HAP-1 (cell line): ENCODE data around the gene ADCY2.

Experiments used
- DNase-seq, 2 experiments: peaks; one replicate each; pipeline ENCODE4 v3.0.0-alpha.2; 2016 to 2020; ENCODE audit warnings: low spot score in 2 of 2
- H3K27me3 ChIP-seq: fragments of 250-450 bp; sonication (Bioruptor Pico); 2 replicates; pipeline ENCODE4 v1.5.1; 2020; ENCODE audit warnings: low read depth, mild to moderate bottlenecking, moderate library complexity
- H3K36me3 ChIP-seq: fragments of 250-450 bp; sonication (Bioruptor Pico); replicated peaks from 2 replicates; pipeline ENCODE4 v1.5.1; 2020; ENCODE audit warnings: mild to moderate bottlenecking
- H3K4me1 ChIP-seq: fragments of 250-450 bp; sonication (Bioruptor Pico); 2 replicates; pipeline ENCODE4 v1.5.1; 2020; ENCODE audit warnings: mild to moderate bottlenecking
- H3K4me3 ChIP-seq: fragments of 250-450 bp; sonication (Bioruptor Pico); 2 replicates; pipeline ENCODE4 v1.5.1; 2020; ENCODE audit warnings: mild to moderate bottlenecking, moderate library complexity
- H3K9me3 ChIP-seq: fragments of 250-450 bp; sonication (Bioruptor Pico); 2 replicates; pipeline ENCODE4 v1.5.1; 2020; ENCODE audit warnings: mild to moderate bottlenecking, moderate library complexity
- in situ Hi-C: fragments of 300-500 bp; cut with MboI; formaldehyde crosslinking; loops from 3 replicates; pipeline ENCODE4 v1.14.3; 2020; ENCODE audit warnings: low sequenced_read_pairs, inconsistent platforms, mixed read lengths

ADCY2 gene

DNA sequence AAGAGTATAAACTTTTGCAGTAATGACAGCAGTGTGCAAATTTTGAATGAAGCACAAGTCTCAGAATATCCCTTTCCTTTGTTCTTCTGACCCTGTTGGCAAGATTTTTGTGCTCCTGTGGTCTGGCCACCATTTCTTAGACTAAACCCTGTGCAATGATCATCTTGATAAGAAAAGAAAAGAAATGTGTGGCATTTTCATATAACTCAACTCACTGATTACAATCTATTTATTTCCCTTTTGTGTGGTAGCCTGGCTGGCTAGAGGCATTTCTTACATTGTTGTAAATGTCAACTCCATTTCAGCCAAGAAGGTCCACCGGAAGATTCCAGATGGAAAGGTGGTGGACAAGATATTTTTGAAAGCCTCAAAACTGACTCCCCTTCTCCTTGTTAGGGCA is 41.9 kb downstream of the ADCY2 start:
- Histone ChIP-seq H3K4me1 (no peaks in the 10 kb centered on the region), H3K9me3 (no peaks in the 10 kb centered on the region; the same call in 1 of the 2 replicates), H3K36me3 (no peaks in the 10 kb centered on the region), H3K27me3 (no peaks in the 10 kb centered on the region), H3K4me3 (no peak overlapping the region)
- in situ Hi-C loops = no loop called here
- DNase-seq = no peak

DNA sequence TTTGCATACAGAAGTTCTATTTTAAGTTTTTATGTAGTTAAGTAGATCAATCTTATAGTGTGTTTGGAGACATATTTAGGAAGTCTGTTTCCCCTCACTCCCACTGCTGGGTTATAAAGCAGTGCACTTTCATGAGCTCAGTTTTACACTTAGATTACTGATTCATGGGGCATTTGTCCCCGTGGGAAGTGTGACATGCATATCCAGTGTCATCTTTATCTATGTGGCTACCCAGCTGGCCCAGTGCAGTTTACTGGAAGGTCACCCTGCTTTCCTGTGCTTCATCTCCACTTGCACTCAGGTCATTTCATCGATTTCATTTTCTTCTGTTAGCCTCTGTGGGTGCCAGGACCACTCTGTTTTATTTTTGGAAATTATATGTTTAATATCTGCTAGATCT is 49.1 kb downstream of the ADCY2 start:
- Histone ChIP-seq H3K4me1 (no peaks in the 10 kb centered on the region), H3K9me3 (no peaks in the 10 kb centered on the region), H3K4me3 (no peak overlapping the region), H3K36me3 (no peaks in the 10 kb centered on the region), H3K27me3 (no peaks in the 10 kb centered on the region)
- DNase-seq = no peak
- in situ Hi-C loops = no loop called here

DNA sequence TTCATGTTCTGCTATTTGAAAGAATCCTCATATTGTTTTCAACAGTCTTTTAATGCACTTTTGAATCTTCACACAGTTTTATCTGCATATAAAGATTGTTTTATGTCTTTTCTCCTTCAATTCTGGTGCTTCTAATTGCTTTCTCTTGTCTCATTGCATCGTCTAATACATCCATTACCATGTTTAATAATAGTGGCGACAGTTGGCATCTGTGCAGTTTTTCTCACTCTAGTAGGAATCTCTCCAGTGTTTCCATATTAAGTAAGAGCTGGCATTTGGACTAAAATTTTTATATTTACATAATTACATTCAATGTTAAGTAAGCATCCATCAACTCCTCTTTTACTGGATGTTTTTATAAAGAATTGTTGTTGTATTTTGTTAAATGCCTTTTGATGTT is 49.9 kb downstream of the ADCY2 start:
- no peak overlapping the region for H3K4me3 ChIP-seq
- no peak for DNase-seq
- no peaks in the 10 kb centered on the region for H3K27me3 ChIP-seq
- no peaks in the 10 kb centered on the region for H3K9me3 ChIP-seq
- no peaks in the 10 kb centered on the region for H3K36me3 ChIP-seq
- H3K4me1 ChIP-seq = no peaks in the 10 kb centered on the region
- in situ Hi-C loops = no loop called here

DNA sequence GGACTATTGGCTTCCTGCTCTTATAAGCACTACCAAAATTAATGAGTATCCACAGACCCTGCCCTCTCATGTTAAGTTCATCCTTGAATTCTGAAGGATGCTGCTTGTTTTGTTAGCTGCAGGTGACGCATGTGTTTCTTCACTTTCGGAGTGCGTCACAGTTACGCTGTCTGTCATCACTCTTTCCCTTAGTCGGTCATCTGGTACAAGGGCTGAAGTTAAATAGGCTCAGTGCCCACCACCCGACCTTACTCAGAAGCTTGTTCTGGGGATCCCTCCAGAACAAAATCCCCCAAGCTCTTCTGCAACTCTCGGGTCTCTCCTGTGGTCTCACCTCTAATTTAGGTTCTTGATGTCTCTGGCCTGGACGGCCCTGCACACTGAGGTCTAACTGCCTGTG is 51.0 kb downstream of the ADCY2 start:
- Histone ChIP-seq H3K27me3 (no peaks in the 10 kb centered on the region), H3K36me3 (no peaks in the 10 kb centered on the region), H3K4me3 (no peak overlapping the region), H3K4me1 (no peaks in the 10 kb centered on the region), H3K9me3 (no peaks in the 10 kb centered on the region)
- no peak for DNase-seq
- in situ Hi-C loops = no loop called here

DNA sequence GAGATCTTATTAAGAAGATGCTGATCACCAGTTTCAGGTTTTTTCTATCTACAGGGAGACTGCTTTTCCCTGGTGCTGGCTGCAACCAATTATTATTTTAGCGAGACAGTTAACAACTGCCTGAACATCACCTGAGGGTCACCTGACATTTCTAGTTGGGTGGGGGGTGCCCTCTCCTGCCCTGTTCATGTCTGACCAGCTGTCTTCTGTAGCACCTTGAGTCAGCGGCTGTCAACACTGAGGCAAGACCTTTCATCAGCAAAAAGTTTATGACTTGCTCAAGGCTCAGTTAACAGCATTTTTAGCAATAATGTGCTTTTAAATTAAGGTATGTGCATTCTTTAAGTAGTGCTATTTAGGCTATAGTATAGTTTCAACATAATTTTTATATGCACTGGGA is 58.0 kb downstream of the ADCY2 start:
- Histone ChIP-seq H3K27me3 (no peaks in the 10 kb centered on the region), H3K36me3 (no peaks in the 10 kb centered on the region), H3K9me3 (no peaks in the 10 kb centered on the region), H3K4me3 (no peak overlapping the region), H3K4me1 (no peaks in the 10 kb centered on the region)
- DNase-seq = no peak
- in situ Hi-C loops = no loop called here

DNA sequence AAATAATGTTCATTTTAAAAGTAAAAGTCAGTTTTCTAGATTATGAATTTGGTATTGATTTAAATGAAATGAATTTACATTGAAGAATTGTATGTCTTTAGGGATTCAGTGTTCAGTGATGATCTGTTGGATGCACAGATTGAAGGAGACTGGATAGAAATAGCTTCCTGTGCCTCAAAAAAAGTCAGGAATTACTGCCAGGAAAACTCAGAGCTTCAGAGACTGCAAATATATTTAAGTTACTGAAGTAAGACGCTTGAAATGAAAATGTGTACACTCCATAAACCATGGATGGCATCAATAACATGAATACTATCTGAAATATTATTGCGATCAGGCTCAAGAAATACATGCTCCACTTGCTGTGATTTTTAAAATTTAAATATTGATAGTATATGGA is 60.3 kb downstream of the ADCY2 start:
- in situ Hi-C loops = no loop called here
- no peak overlapping the region for H3K4me3 ChIP-seq
- no peaks in the 10 kb centered on the region for H3K9me3 ChIP-seq
- no peaks in the 10 kb centered on the region for H3K36me3 ChIP-seq
- no peak for DNase-seq
- H3K27me3 ChIP-seq = no peaks in the 10 kb centered on the region
- no peaks in the 10 kb centered on the region for H3K4me1 ChIP-seq

DNA sequence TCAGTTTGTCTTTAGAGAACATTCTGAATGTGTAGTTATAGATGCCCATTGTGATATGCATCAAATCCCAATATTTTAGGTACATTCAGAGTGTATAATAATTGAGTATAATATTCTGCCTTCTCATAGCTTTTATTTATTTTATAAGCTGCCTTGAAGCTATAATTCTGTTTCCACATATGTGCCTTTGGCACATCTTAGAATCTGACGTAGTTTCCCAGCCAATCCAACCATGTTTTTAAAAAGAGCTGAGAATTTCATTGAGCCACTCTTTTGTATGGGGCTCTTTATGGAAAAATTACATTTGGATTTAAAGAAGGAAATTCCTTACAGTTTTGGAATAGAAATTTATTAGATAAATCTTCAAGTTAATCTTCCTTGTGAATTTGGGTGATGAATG is 65.4 kb downstream of the ADCY2 start:
- H3K4me1 ChIP-seq = no peaks in the 10 kb centered on the region
- in situ Hi-C loops = no loop called here
- no peak for DNase-seq
- no peaks in the 10 kb centered on the region for H3K27me3 ChIP-seq
- H3K9me3 ChIP-seq = no peaks in the 10 kb centered on the region
- no peak overlapping the region for H3K4me3 ChIP-seq
- H3K36me3 ChIP-seq = no peaks in the 10 kb centered on the region

DNA sequence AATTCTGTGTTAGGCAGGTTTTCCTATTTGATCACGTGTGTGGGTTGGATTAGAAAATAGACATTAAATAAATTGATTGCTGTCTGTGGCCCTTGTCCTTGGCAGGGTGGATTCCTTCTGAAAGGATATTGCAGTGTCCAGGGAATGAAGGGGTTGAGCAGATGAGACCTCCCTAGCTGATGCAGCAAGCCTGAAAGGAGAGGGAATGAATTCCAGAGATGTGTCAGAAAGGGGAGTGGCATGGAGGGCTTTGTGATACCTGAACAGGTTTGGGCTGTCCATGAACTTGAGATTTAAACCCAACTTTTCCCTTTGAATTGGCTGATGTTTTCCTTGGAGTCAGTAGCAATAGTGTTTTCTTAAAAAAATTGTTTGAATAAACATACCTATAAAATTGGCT is 66.8 kb downstream of the ADCY2 start:
- Histone ChIP-seq H3K4me3 (no peak overlapping the region), H3K9me3 (no peaks in the 10 kb centered on the region), H3K4me1 (no peaks in the 10 kb centered on the region), H3K27me3 (no peaks in the 10 kb centered on the region), H3K36me3 (no peaks in the 10 kb centered on the region)
- in situ Hi-C loops = no loop called here
- no peak for DNase-seq

DNA sequence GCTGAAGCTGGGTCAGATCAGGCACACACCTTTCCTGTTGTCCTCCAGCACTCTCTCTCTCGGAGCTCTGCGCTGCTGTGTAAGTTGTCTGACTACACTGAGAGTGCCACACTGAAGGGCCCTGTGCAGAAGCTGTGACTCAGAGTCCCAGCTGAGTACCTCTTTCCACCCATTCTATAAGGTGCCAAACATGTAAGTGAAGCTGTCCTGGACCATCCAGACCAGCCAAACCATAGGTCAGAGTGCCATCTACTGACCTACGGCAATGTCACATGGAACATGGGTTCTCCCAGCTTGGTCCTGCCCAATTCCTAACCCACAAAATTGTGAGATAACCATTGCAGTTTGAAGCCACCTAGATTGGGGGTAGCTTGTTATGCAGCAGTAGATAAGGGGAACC is 68.2 kb downstream of the ADCY2 start:
- in situ Hi-C loops = no loop called here
- no peak for DNase-seq
- H3K27me3 ChIP-seq = no peaks in the 10 kb centered on the region
- H3K9me3 ChIP-seq = no peaks in the 10 kb centered on the region
- no peaks in the 10 kb centered on the region for H3K36me3 ChIP-seq
- no peak overlapping the region for H3K4me3 ChIP-seq
- no peaks in the 10 kb centered on the region for H3K4me1 ChIP-seq

DNA sequence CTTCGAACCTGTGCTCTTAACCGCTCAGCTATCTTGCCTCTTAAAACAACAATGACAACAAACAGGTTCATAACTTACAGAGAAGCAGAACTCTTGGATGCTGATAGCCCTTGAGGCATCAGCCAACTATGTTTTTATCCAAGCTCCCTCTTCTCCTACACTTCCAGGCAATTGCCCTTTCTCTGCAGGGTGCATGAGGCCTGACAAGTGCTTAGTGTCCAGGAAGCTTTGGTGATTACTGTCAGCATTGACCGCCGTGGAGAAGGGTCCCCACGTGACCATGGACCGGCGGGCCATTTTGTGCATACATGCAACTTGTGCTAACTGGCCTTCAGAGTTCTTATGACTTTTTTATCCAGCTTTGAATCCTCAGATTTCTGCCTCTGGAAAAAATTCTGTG is 71.2 kb downstream of the ADCY2 start:
- Histone ChIP-seq H3K4me3 (no peak overlapping the region), H3K36me3 (no peaks in the 10 kb centered on the region; the same call in 1 of the 2 replicates), H3K9me3 (peaks cover 3% of the 10 kb centered on the region; the same call in 1 of the 2 replicates), H3K27me3 (no peaks in the 10 kb centered on the region), H3K4me1 (no peaks in the 10 kb centered on the region)
- in situ Hi-C loops = no loop called here
- no peak for DNase-seq

DNA sequence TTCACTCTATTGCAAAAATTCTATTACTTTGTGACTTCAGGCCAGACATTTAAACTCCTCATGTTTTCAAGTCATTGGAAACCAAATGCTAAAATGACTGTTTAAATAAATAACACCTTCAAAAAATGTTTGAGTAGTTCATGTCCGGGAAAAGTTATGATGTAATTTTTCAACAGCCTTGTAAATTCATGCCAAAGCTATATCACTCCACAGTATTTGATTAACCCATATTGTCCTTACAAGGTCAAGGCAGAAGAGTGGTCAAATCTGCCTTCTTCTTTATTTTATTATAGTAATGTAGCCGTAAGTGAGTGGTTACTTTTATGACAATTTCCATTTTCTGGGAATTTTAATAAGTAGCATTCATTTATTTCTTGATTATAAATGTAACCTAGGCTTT is 72.8 kb downstream of the ADCY2 start:
- Histone ChIP-seq H3K4me1 (no peaks in the 10 kb centered on the region), H3K27me3 (no peaks in the 10 kb centered on the region), H3K4me3 (no peak overlapping the region), H3K9me3 (peaks cover 3% of the 10 kb centered on the region; the same call in 1 of the 2 replicates), H3K36me3 (no peaks in the 10 kb centered on the region; the same call in 1 of the 2 replicates)
- no peak for DNase-seq
- in situ Hi-C loops = no loop called here

DNA sequence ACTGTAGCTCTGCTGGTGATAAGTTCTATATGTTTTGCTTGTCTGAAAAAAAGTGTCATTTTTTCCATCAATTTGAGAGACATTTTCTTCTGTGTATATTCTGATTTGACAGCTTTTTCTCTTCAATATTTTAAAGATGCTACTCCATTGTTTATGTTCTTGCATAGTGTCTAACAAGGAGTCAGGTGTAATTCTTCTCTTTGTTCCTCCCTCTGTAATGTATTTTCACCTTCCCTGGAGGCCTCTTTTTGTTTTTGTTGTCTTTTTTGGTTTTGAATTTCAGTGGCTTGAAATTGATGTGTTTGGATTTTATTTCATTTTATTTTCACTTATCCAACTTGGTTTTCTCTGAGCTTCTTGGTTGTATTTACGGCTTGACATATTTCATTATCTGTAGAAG is 75.8 kb downstream of the ADCY2 start:
- in situ Hi-C loops = no loop called here
- Histone ChIP-seq H3K27me3 (no peaks in the 10 kb centered on the region), H3K4me1 (no peaks in the 10 kb centered on the region), H3K4me3 (no peak overlapping the region), H3K9me3 (peaks cover 3% of the 10 kb centered on the region; the same call in 1 of the 2 replicates), H3K36me3 (no peaks in the 10 kb centered on the region; the same call in 1 of the 2 replicates)
- no peak for DNase-seq

DNA sequence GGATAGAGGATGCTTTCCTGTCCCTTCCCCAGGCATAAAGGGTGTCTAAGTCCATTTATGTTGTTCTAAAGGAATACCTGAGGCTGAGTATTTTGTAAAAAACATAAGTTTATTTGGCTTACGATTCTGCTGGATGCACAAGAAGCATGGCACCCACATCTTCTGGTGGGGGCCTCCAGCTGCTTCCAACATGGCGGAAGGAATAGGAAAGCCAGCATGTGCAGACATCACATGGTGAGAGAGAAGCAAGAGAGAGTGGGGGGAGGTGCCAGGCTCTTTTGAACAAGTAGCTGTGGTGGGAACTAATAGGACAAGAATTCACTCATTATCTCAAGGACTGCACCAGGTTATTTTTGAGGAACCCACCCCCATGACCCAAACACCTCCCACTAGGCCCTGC is 77.2 kb downstream of the ADCY2 start:
- Histone ChIP-seq H3K4me1 (no peaks in the 10 kb centered on the region), H3K4me3 (no peak overlapping the region), H3K36me3 (no peaks in the 10 kb centered on the region; the same call in 1 of the 2 replicates), H3K27me3 (no peaks in the 10 kb centered on the region), H3K9me3 (peaks cover 3% of the 10 kb centered on the region; the same call in 1 of the 2 replicates)
- no peak for DNase-seq
- in situ Hi-C loops = no loop called here

DNA sequence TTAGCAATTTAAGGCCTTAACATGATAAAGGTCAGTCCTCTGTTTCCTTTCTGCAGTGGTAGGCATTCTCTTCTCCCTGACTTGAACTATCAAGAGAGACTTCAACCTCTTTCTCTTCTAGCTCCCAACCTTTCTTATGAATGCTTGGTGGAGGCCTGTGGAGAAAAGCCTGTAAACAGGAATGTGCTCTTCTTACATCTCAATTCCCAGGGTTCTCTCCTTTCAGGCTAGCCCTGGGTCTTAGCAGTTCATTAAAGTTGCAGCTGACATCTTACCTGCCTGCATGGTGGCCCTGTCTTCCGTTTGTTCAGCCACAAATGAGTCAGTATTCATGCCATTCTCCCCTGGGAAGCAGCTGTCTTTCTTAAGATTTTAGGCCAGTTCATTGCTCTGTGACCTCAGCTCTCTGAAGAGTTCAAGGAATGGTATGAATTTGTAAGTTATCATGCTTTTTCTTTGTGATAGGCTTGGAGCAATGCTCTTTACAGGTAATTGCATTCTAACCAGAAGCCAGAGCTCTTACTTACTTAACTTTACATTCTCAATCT is 77.8 kb downstream of the ADCY2 start:
- no peak for DNase-seq
- in situ Hi-C loops = no loop called here
- H3K4me3 ChIP-seq = no peak overlapping the region

DNA sequence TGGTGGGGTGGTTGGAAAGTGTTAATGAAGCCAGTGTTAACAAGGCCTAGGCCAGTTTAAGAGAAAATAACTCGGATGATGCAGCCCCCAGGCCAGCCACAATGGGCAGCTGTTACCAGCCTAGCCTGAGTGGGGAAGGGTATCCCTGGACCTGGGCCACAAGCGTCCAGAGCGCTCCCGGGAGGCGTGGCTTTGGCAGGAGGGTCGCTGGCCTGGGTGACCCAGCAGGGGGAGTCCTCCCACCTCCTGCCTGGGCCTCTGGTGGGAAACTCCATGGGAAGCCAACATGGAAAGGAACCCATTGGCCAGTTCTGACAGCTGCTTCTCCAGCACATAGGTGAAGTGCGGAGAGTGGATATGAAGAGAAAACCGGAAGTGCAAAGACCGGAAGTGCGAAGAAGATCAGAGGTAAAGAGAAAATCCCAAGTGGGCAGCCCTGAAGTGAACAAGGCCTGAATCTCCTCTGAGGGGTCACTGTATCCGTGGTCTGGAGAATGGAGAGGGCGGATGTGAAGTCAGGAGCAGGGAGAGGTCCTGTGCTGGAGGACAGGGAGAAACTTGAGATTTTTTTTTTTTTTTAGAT is 79.0 kb downstream of the ADCY2 start:
- in situ Hi-C loops = no loop called here
- H3K9me3 ChIP-seq = peaks cover 3% of the 10 kb centered on the region; the same call in 1 of the 2 replicates
- H3K4me3 ChIP-seq = no peak overlapping the region
- DNase-seq = no peak
- H3K36me3 ChIP-seq = no peaks in the 10 kb centered on the region; the same call in 1 of the 2 replicates
- no peaks in the 10 kb centered on the region for H3K4me1 ChIP-seq
- no peaks in the 10 kb centered on the region for H3K27me3 ChIP-seq

More for the DNA sequence above, 77.8 kb downstream of the ADCY2 start:
- H3K4me1 ChIP-seq = no peaks in the 10 kb centered on the region
- H3K36me3 ChIP-seq = no peaks in the 10 kb centered on the region; the same call in 1 of the 2 replicates
- H3K27me3 ChIP-seq = no peaks in the 10 kb centered on the region
- H3K9me3 ChIP-seq = peaks cover 3% of the 10 kb centered on the region; the same call in 1 of the 2 replicates
